HG03432 (cell line): ENCODE measurements around the gene PRAMEF11.
"Not testable (repeated sequence)": the region's sequence is repeated elsewhere in the genome, so short reads cannot be mapped to it uniquely, and the experiment has no call there.

Experiments
- ATAC-seq: cut with Tn5 transposase; IDR thresholded peaks from one replicate; pipeline ENCODE4 v1.9.1; 2021; ENCODE audit warnings: mild to moderate bottlenecking, moderate library complexity; ENCODE audit not compliant: unreplicated experiment

PRAMEF11 gene

DNA sequence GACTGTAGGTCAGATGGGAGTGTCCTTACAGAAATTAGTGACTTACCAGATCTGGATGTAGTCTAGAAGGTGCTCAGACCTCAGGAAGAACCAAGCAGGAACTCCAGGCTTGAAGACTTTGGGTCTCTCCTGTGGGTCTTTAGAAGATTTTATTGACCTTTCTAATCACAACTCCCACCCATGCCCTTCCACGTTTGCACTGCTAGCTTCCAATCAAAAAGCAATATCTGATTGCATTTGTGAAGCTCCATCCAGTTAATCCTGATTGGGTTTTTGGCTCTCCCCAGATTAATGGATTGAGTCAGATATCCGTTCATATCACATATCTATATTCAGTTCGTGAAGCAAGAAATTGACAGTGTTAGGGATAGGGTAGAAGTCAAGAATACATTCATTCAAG is at the start of gene PRAMEF11:
TSS of gene PRAMEF11 (minus strand) at position 101 of the 400 bp plus-strand sequence. CDS start 2,621 bp downstream, outside the sequence.
- not testable (repeated sequence) for ATAC-seq

DNA sequence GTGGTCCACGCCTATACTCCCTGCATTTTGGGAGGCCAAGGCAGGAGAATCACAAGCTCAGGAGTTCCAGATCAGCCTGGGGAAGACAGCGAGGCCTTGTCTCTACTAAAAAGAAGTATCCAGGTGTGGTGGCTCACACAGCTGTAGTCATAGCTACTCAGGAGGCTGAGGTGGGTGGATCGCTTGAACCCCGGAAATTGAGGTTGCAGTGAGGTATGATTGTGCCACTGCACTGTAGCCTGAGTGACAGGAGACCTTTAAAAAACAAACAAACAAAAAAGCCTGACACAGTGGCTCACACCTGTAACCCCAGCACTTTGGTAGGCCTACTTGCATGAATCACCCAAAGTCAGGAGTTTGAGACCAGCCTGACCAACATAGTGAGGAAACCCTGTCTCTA is 47.2 kb upstream of the PRAMEF11 start:
- not testable (repeated sequence) for ATAC-seq

- ATAC-seq = not testable (repeated sequence)
Measured at GRCh38 chr1:12863131-12863880, 32.1 kb upstream of the PRAMEF11 start.

DNA sequence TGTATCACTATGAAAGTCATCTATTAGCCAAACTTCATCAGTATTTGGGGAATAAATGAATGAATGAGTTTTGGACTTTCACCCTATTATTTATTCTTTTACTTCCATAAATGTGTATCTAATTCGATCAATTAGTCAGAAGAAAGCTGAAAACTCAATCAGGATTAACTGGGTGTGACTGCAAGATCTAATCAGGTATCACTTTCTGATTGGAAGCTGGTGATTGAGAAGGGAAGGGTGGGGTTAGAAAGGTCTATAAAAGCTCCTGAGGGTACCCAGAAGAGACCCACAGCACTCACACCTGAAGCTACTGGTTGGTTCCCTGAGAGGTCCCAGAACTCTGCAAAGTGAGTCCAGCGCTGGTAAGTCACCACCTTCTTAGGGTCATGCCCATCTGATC is 25.6 kb upstream of the PRAMEF11 start, which contains the start of gene PRAMEF2:
TSS of gene PRAMEF2 (plus strand) at position 301 of the 400 bp plus-strand sequence. CDS start 1,924 bp downstream, outside the sequence.
- ATAC-seq = not testable (repeated sequence)

GRCh38 chr1:12851779-12852178 is 20.6 kb upstream of the PRAMEF11 start:
- no peak for ATAC-seq

DNA sequence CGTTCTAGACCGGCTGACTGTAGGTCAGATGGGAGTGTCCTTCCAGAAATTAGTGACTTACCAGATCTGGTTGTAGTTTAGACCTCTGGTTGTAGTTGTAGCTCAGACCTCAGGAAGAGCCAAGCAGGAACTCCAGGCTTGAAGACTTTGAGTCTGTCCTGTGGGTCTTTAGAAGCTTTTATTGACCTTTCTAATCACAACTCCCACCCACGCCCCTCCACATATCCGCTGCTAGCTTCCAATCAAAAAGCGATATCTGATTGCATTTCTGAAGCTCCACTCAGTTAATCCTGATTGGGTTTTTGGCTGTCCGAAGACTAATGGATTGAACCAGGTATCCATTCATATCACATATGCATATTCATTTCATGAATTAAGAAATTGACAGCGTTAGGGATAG is 17.4 kb upstream of the PRAMEF11 start, which contains the start of gene HNRNPCL1:
TSS of gene HNRNPCL1 (minus strand) at position 101 of the 400 bp plus-strand sequence. CDS start 431 bp downstream, outside the sequence.
- not testable (repeated sequence) for ATAC-seq

DNA sequence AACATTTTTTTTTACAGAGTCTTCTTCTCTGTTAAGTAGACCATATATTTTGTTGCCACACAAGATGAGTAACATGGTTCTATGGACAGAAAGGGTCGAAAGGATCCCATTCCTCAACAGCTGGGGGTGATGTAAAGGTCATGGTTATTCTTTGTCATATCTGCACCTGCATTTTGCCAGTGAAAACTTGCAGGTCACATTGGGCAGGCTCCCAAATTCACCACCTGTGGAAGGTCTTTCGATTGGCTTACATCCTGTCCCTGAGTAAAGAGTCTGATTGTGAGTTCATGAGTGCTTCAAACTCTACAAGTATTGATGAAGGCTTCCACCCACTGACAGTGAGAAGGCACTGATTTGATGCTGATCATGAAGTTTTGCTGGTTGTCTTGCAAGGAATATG is 2.0 kb upstream of the PRAMEF11 start:
- not testable (repeated sequence) for ATAC-seq

DNA sequence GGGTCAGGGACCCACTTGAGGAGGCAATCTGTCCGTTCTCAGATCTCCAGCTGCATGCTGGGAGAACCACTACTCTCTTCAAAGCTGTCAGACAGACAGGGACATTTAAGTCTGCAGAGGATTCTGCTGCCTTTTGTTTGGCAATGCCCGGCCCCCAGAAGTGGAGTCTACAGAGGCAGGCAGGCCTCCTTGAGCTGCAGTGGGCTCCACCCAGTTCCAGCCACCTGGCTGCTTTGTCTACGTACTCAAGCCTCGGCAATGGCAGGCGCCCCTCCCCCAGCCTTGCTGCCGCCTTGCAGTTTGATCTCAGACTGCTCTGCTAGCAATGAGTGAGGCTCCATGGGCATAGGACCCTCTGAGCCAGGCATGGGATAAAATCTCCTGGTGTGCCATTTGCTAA is 12.1 kb downstream of the PRAMEF11 start:
- ATAC-seq = not testable (repeated sequence)

DNA sequence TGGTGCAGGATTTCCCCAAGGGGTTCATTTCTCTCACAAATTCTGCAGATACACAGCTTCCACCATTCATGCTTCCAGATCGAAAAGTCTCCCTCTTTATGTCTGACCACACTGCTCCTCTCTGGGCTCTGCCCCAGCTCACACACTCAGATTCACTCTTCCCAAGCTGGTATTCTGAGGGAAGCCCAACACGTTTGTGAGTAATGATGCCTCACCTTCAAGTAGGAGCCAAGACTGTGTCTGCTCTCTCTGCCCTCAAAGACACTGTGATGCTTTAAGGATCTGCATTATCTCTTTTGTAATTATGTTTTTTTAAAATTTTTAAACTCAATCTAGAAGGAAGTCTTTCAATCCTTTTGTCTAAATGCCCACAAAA is 19.8 kb downstream of the PRAMEF11 start:
- ATAC-seq = no peak

- ATAC-seq = no peak
Measured at GRCh38 chr1:12810691-12811408, 20.4 kb downstream of the PRAMEF11 start.

DNA sequence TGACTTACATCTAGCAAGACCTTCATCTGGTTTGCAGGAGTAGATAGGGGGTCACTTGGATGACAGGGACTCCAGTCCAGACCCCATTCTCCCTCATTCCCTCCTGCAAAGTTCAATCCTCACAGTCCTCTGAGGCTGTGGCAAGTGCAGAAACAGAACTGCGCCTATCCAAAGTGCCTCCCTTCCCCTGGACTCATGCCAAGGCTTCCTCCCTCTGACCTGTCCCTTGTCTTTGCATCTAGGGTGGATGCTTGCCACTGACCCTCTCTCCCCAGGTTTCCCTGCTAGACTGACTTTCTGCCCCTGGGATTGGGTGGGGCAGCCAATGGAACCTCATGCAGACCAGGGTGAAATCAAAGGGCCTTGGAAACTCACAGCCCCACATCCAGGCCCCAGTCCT is 21.3 kb downstream of the PRAMEF11 start:
- no peak for ATAC-seq

GRCh38 chr1:12799730-12800129 is 31.5 kb downstream of the PRAMEF11 start:
- ATAC-seq = no peak

- ATAC-seq = no peak
Measured at GRCh38 chr1:12798911-12799310, 32.3 kb downstream of the PRAMEF11 start.

- ATAC-seq = not testable (repeated sequence)
Measured at GRCh38 chr1:12791097-12791496, 40.1 kb downstream of the PRAMEF11 start, which contains the start of gene PRAMEF1. PRAMEF1 (plus strand) TSS chr1:12791397; CDS start chr1:12793228, 1,831 bp downstream.

DNA sequence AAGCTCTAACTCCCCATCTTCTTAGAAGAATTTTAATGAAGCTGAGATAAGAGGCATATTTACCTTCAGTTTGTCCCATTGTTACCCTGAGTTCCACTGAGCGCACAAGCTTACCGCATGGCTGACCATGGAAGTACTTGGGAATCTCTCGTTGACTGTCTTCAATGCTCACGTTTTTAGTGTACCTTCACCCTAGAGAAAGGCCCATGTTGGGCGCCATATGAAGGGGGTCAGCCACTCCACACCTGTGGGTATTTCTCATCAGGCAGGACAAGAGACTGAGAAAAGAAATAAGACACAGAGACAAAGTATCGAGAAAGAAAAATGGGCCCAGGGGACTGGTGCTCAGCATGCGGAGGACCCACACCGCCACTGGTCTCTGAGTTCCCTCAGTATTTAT is 46.5 kb downstream of the PRAMEF11 start:
- ATAC-seq = not testable (repeated sequence)

GRCh38 chr1:12783783-12784182 is 47.4 kb downstream of the PRAMEF11 start:
- ATAC-seq = not testable (repeated sequence)

DNA sequence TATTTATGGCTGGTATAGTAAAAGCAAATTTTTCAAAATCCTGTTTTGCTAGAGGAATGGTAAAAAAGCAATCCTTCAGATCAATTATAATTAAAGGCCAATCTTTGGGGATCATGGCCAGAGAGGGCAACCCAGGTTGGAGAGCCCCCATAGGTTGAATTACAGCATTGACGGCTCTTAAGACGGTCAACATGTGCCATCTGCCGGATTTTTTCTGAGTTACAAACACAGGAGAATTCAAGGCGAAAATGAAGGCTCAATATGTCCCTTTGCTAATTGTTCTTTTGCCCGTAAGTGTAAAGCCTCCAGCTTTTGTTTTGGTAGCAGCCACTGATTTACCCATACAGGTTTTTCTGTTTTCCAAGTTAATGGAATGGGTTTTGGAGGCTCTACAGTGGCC is 49.7 kb downstream of the PRAMEF11 start:
- not testable (repeated sequence) for ATAC-seq

GRCh38 chr1:12778907-12779306 is 52.3 kb downstream of the PRAMEF11 start:
- ATAC-seq = no peak

- ATAC-seq = no peak
Measured at GRCh38 chr1:12778061-12778460, 53.1 kb downstream of the PRAMEF11 start.

DNA sequence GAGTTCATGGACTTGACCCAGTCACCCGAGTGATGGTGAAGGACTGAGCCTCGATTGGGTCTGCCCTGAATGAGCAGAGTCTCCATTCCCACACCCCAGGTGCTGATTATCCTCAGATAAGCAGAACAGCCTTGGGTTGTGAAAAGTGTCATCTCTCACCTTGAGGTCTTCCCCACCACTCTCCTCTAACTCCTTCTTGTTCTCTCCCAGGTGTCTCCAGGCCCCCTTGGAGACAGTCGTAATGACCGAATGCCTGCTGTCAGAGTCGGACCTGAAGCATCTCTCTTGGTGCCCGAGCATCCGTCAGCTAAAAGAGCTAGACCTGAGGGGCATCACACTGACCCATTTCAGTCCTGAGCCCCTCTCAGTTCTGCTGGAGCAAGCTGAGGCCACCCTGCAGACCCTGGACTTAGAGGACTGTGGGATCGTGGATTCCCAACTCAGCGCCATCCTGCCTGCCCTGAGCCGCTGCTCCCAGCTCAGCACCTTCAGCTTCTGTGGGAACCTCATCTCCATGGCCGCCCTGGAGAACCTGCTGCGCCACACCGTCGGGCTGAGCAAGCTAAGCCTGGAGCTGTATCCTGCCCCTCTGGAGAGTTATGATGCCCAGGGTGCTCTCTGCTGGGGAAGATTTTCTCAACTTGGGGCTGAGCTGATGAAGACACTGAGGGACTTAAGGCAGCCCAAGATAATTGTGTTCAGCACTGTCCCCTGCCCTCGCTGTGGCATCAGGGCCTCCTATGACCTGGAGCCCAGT is 54.2 kb downstream of the PRAMEF11 start:
- ATAC-seq = no peak

GRCh38 chr1:12775443-12775842 is 55.8 kb downstream of the PRAMEF11 start:
- no peak for ATAC-seq
